ENCODE results near the gene GSC2. TPM values are rescaled to one million over a fixed set of nuclear protein-coding genes. Genes with fewer than 3 reads are reported as not detected.

The GSC2 gene
- total RNA-seq, 1 donor from 2014 or later, result not detected

- no peaks in the 10 kb centered on the region for H3K9me3 Mint-ChIP-seq
- peaks cover 6% of the 10 kb centered on the region for H3K36me3 Mint-ChIP-seq
- no peak overlapping the region for H3K4me3 Mint-ChIP-seq
- H3K27ac Mint-ChIP-seq, result no peak overlapping the region
- TF ChIP-seq CTCF (conservative IDR thresholded peaks at IDR 0.05), result no peak
- H3K27me3 Mint-ChIP-seq, result peaks cover 56% of the 10 kb centered on the region
- DNase-seq (ENCODE audit: extremely low spot score, unreplicated experiment), result no peak
- peaks cover 4% of the 10 kb centered on the region for H3K4me1 Mint-ChIP-seq (ENCODE audit: unreplicated experiment)
These were observed 3.1 kb upstream of the GSC2 start for GRCh38 chr22:19152942-19153883.

GRCh38 chr22:19151329-19152191, 1.5 kb upstream of the GSC2 start:
- H3K4me3 Mint-ChIP-seq, result peak overlapping the region; percentile 76
- TF ChIP-seq CTCF (conservative IDR thresholded peaks at IDR 0.05), result no peak
- peaks cover 6% of the 10 kb centered on the region for H3K36me3 Mint-ChIP-seq
- no peak overlapping the region for H3K27ac Mint-ChIP-seq
- H3K4me1 Mint-ChIP-seq (ENCODE audit: unreplicated experiment), result peaks cover 4% of the 10 kb centered on the region
- DNase-seq (ENCODE audit: extremely low spot score, unreplicated experiment), result no peak
- peaks cover 70% of the 10 kb centered on the region for H3K27me3 Mint-ChIP-seq
- H3K9me3 Mint-ChIP-seq, result no peaks in the 10 kb centered on the region

- Mint-ChIP-seq H3K4me1 (ENCODE audit: unreplicated experiment) (peaks cover 4% of the 10 kb centered on the region), H3K36me3 (peaks cover 6% of the 10 kb centered on the region), H3K27me3 (peaks cover 73% of the 10 kb centered on the region), H3K9me3 (no peaks in the 10 kb centered on the region), H3K27ac (no peak overlapping the region), H3K4me3 (peak overlapping the region; percentile 76)
- TF ChIP-seq CTCF (conservative IDR thresholded peaks at IDR 0.05), result no peak
- DNase-seq (ENCODE audit: extremely low spot score, unreplicated experiment), result no peak
These were observed 613 bp upstream of the GSC2 start for GRCh38 chr22:19150482-19151328.

GRCh38 chr22:19149047-19149883, 827 bp downstream of the GSC2 start:
- Mint-ChIP-seq H3K9me3 (no peaks in the 10 kb centered on the region), H3K4me1 (ENCODE audit: unreplicated experiment) (peaks cover 10% of the 10 kb centered on the region), H3K27ac (no peak overlapping the region), H3K36me3 (peaks cover 11% of the 10 kb centered on the region), H3K27me3 (peaks cover 70% of the 10 kb centered on the region), H3K4me3 (peak overlapping the region; percentile 65)
- no peak for TF ChIP-seq CTCF (conservative IDR thresholded peaks at IDR 0.05)
- DNase-seq (ENCODE audit: extremely low spot score, unreplicated experiment), result no peak
